GM20431 (cell line): ENCODE data around the gene RBP7.

Source experiments
- in situ Hi-C: fragments of 300-500 bp; cut with MseI, MboI; formaldehyde crosslinking; loops from one replicate; pipeline ENCODE4 v1.15.0; 2020; ENCODE audit warnings: low sequenced_read_pairs; ENCODE audit not compliant: unreplicated experiment

The RBP7 gene

GRCh38 chr1:10063878-10064277 is 66.8 kb downstream of the RBP7 start:
- in situ Hi-C loops: no loop called here

- in situ Hi-C loops: no loop called here
Measured at GRCh38 chr1:10064416-10065343, 67.7 kb downstream of the RBP7 start.

DNA sequence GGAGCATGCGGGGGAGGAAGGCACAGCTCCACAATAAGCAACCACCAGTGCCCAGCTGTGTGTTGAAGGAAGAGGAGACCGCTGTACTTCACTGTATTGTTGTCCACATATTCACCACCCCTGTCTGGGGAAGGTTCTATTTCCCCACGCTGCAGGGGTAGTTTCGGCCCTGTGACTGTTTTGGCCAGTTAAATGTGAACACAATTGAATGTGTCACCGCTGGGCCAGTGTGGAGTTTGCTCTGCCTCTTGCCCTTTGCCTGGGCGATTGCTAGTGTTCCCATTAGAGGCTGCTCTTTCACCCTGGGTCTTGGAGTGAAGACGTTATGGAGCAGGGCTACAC is 68.3 kb downstream of the RBP7 start:
- in situ Hi-C loops: no loop called here
